ENCODE measurements around the gene ANKHD1.
A peak's percentile ranks its signal among the peaks of the same experiment; 100 is the strongest.

Gene ANKHD1

DNA sequence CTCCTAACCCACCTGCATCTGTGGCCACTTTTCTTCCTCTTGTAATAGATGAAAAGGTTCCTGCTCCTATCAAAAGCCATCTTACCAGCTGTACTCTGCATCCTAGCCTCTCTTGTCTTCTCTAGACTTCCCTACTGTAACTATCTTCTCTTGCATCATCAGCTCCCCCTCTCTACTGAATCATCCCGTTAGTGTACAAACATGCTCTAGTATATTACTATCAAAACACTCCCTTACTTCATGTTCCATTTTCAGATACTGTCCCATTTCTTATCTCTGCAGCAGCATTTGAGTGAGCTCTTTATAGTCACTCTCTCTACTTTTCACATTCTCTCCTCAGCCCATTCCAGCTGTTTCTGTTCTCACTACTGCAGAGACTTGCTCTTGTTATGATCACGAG, 152.8 kb downstream of the ANKHD1 start:
- H3K27me3 ChIP-seq (ENCODE audit: insufficient read depth, poor library complexity, severe bottlenecking): no peaks in the 10 kb centered on the region
- H3K4me3 ChIP-seq (replicated peaks; ENCODE audit: insufficient read depth, low read length): no peak overlapping the region
- DNase-seq (ENCODE audit: low read depth in 1 of 2, low spot score in 1 of 2): peak; percentile 34 to 44
- TF ChIP-seq SPI1 (IDR thresholded peaks at IDR 0.05; ENCODE audit: borderline replicate concordance, low read depth): peak; percentile 14; the same call in 1 of the 2 replicates
- TF ChIP-seq, protein P1, sequence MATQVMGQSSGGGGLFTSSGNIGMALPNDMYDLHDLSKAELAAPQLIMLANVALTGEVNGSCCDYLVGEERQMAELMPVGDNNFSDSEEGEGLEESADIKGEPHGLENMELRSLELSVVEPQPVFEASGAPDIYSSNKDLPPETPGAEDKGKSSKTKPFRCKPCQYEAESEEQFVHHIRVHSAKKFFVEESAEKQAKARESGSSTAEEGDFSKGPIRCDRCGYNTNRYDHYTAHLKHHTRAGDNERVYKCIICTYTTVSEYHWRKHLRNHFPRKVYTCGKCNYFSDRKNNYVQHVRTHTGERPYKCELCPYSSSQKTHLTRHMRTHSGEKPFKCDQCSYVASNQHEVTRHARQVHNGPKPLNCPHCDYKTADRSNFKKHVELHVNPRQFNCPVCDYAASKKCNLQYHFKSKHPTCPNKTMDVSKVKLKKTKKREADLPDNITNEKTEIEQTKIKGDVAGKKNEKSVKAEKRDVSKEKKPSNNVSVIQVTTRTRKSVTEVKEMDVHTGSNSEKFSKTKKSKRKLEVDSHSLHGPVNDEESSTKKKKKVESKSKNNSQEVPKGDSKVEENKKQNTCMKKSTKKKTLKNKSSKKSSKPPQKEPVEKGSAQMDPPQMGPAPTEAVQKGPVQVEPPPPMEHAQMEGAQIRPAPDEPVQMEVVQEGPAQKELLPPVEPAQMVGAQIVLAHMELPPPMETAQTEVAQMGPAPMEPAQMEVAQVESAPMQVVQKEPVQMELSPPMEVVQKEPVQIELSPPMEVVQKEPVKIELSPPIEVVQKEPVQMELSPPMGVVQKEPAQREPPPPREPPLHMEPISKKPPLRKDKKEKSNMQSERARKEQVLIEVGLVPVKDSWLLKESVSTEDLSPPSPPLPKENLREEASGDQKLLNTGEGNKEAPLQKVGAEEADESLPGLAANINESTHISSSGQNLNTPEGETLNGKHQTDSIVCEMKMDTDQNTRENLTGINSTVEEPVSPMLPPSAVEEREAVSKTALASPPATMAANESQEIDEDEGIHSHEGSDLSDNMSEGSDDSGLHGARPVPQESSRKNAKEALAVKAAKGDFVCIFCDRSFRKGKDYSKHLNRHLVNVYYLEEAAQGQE (IDR thresholded peaks at IDR 0.05; ENCODE audit: insufficient replicate concordance, low read depth): no peak
- H3K27ac ChIP-seq (replicated peaks): no peak overlapping the region

DNA sequence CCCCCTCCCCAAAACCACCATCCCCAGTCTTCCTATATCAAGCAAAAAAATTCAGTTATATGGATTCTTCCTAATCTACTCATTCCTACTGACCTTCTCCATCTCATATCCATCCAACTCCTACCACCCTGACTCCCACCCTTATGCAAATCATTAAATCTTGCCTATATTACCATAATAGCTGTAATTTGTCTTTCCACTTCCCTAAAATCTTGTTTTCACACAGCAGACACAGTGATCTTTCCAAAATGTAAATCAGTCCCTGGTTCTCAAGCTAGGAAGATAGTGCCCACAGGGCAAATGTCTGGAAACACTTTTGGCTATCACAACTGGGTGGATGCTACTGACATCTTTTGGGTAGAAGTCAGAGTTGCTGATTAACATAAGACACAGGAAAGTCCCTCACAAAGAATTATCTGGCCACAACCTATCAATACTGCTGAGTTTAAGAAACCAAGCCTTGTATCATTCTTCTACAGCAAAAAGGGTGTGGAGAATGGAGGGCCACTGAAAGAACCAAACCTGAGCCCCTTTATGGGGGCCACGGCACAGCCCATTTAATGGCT, 154.2 kb downstream of the ANKHD1 start:
- H3K27ac ChIP-seq (replicated peaks): no peak overlapping the region
- TF ChIP-seq SPI1 (IDR thresholded peaks at IDR 0.05; ENCODE audit: borderline replicate concordance, low read depth): peak; percentile 78
- no peak for TF ChIP-seq GABPA (IDR thresholded peaks at IDR 0.05; ENCODE audit: low read depth)
- DNase-seq (ENCODE audit: low read depth in 1 of 2, low spot score in 1 of 2): no peak
- H3K4me3 ChIP-seq (replicated peaks; ENCODE audit: insufficient read depth, low read length): peak overlapping the region; percentile 76
- H3K27me3 ChIP-seq (ENCODE audit: insufficient read depth, poor library complexity, severe bottlenecking): no peaks in the 10 kb centered on the region

DNA sequence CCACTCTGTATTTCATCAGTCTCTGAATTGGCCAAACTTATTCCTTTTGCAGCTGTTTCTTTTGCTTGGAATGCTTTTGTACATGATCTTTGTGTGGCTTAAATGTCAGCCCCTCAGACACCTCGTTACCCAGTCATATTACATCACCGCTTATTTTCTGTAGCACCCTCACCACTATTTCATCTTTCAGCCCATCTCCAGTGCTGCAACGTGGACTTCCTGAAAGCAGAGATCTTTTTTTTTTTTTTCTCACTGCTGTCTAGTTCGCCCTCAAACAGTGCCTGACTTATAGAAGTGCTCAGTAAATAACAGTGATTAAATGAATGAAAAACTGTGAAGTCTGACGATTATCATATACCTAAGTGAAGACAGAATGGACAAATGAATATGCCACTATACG, 154.8 kb downstream of the ANKHD1 start:
- no peak for TF ChIP-seq CTCF (IDR thresholded peaks at IDR 0.05; ENCODE audit: insufficient read depth, low read length)
- TF ChIP-seq, protein P1 (IDR thresholded peaks at IDR 0.05; ENCODE audit: insufficient replicate concordance, low read depth): no peak
- no peak for TF ChIP-seq POLR2AphosphoS5 (IDR thresholded peaks at IDR 0.05; ENCODE audit: low read depth)
- TF ChIP-seq SPI1 (IDR thresholded peaks at IDR 0.05; ENCODE audit: borderline replicate concordance, low read depth): no peak
- TF ChIP-seq GABPA (IDR thresholded peaks at IDR 0.05; ENCODE audit: low read depth): no peak
- Histone ChIP-seq H3K4me3 (replicated peaks; ENCODE audit: insufficient read depth, low read length) (peak overlapping the region; percentile 76), H3K27ac (replicated peaks) (peak overlapping the region; percentile 83), H3K27me3 (ENCODE audit: insufficient read depth, poor library complexity, severe bottlenecking) (no peaks in the 10 kb centered on the region)
- peak in 1 of 2 experiments; percentile 47 for DNase-seq (ENCODE audit: low read depth in 1 of 2, low spot score in 1 of 2)

GRCh38 chr5:140557136-140557805, 155.6 kb downstream of the ANKHD1 start, which contains the start of gene SRA1:
TSS of gene SRA1 (minus strand) at chr5:140557473. CDS start at chr5:140557452, 21 bp downstream.
- H3K27ac ChIP-seq (replicated peaks): peak within 1 kb of the TSS; percentile 83
- peak within 1 kb of the TSS; percentile 76 for H3K4me3 ChIP-seq (replicated peaks; ENCODE audit: insufficient read depth, low read length)
- TF ChIP-seq SPI1 (IDR thresholded peaks at IDR 0.05; ENCODE audit: borderline replicate concordance, low read depth) (peak; percentile 84), CTCF (IDR thresholded peaks at IDR 0.05; ENCODE audit: insufficient read depth, low read length) (no peak), GABPA (IDR thresholded peaks at IDR 0.05; ENCODE audit: low read depth) (peak; percentile 85), POLR2AphosphoS5 (IDR thresholded peaks at IDR 0.05; ENCODE audit: low read depth) (peak; percentile 95)
- TF ChIP-seq, protein P1 (IDR thresholded peaks at IDR 0.05; ENCODE audit: insufficient replicate concordance, low read depth): peak; percentile 73
- no peaks in the 10 kb centered on the region for H3K27me3 ChIP-seq (ENCODE audit: insufficient read depth, poor library complexity, severe bottlenecking)
- peak; percentile 81 to 91 for DNase-seq (ENCODE audit: low read depth in 1 of 2, low spot score in 1 of 2)
